OCI-M1 (cell line): ENCODE measurements around the gene TMEM19.

Experiments
- DNase-seq: peaks from one replicate; lab custom pipeline; 2025; lab: John Stamatoyannopoulos, UW

The TMEM19 gene

DNA sequence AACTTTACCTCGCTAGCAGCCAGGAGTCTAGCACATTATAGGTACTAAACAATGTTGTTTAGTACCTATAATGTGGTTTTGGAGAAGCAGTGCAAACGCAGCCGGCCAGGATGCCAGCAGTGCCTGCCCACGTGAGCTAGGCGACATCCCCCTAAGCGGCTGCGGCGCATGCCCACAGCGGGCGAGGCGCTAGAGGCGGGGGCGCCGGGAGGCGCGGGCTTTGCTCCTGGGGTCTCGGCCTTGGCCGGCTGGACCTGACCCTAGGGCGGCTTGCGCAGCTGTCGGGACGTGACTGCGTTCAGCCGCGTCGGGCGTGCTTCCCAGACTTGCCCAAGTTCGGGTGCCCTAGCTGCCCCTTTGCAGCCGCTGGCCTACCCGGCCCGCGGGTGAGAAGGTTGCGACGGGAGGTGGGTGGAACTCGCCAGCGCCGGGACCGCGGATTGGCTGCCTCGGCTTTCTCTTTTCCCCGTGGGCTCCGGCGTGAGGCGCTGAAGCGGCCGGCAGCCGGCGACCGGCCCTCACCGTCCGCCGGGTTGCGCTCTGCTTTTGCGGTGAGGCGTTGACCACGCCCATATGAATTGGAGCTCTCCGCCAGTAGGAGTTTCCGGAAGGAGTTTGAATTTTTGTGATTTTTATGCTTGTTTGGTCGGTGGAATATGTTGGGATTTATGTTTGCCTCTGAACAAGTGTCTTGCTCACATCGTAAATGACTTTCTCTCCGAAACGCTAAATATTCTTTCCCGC, at the start of gene TMEM19:
Gene TMEM19 (plus strand): TSS at position 169 of the 744 bp plus-strand sequence. CDS start 599 bp downstream, outside the sequence.
- peak; percentile 95 for DNase-seq

DNA sequence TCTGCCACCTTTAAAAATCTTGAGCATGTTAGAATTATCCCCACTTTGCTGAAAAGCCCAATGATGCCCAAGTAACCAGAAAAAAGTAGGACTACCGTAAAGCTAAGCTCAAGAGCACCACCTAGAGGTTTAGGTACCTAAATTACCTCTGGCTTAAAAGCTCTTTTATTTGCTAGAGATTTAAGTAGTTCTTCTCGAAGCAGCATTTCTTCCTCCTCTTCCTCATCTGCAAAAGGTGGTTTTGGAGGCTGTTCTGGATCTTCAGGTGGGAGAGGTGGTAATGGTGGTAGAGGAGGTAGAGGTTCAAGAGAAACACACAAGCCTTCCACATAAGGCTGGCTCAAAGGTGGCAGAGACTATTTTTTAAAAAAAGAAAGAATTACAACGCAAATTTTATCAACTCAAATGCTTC, 49.2 kb upstream of the TMEM19 start:
- DNase-seq = peak; percentile 83

DNA sequence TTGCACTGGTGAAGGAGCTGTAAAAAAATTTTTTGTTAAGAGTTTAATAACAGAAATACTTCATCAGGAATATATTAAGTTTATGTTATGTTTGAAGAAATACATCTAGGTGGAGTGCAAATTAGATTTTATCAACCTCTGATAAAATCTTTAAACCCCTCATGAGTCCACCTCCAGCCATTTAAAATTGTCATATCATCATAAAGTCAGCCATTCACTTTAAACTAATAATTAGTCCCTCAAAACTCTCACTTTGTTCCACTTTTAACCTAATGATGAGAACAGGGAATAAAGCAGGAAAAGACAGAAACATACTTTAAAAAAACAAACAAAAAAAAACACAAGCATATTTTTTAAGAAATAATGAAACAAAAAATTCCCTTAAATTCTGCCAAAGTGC, 47.4 kb upstream of the TMEM19 start:
- DNase-seq = no peak

DNA sequence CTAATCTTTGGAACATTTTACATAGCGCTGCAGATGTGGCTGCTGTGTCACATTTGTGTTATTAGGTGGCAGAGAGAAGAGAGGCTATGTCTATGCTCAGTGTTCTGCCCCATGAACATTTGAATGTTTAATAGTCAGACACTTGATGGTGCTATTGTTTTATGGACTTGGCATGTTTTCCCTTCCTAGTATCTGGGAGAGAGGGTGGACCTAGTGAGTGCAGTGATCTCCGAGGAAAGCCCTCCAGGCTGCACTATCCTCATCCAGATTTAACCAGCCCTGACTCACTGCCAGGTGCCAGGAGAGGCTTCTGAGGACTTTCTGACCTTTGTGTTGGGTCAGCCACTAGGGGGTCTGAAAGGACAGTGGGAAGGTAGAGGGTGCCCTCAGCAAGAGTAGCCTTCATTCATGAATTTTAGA, 46.5 kb upstream of the TMEM19 start:
- DNase-seq = peak; percentile 38

DNA sequence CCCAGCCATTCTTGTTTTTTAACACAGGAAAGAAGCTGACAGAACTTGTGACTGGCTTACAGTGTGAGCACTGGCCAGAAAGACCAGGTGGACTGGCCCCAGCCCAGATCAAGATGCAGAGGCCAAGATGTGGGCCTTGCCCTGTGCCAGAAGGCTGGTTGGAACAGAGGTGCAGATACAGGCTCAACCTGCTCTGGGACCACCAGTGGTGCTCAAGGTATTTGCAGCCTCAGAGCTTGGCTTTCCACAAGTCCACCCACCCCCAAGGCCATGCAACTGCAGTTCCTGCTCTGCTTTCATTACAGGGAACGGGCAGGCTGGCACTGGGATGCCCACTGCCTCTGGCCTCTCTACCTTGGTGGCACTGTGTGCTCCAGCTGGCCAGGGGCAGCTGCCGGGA, 45.6 kb upstream of the TMEM19 start:
- DNase-seq = no peak

DNA sequence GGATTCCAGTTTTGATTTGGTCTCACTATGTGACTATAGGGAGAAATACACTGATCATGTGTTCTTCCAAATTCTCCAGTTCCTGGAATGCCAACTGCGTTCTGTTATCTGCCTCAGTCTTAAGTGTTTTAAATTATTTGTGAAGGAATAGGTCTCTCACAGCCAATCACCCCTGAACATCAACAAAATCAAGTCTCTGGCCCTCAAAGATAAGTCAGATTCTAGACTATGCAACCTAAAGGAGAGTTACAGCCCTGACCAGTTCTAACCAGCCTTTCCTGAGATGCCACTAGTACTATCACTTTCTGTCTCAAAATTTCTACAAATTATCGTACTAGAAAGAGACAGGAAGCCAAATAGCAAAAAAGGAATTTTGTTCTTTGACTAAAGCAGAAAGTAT, 44.5 kb upstream of the TMEM19 start:
- peak; percentile 93 for DNase-seq

DNA sequence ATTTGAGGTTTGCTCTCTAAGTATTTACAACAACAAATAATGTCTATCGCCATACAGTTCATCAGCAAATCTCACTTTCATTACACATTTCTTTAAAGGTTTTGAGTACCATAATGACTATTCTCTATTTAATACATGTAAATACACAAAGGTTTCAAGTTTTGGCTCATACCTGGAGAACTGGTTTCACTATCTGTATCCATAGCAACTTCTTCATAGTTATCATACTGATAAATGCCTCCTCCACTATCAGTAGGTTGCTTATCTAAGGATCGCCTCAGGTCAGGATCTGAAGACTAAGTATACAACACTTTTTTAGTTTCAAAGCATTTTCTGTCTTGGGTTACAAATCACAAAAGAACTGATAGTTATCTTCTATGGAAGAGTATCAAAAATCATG, 43.6 kb upstream of the TMEM19 start:
- DNase-seq = peak; percentile 16

DNA sequence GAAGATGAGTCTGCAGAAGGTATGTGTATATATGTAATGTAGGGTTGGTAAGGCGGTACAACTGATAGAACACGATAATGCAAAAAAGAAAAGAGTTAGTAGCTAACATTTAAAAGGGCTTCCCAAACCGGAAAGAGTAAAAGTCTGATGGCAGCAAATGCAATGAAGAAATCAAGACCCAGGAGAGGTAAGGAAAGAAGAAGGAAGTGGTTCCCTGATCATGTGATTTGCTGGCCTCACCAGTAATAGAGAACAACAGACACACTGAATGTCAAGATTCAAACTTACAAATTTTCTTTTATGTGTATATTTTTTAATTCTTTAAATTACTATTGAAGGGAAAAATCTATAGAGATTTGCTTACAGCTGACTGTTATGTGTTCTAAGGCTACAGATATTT, 40.6 kb upstream of the TMEM19 start:
- DNase-seq = peak; percentile 64

DNA sequence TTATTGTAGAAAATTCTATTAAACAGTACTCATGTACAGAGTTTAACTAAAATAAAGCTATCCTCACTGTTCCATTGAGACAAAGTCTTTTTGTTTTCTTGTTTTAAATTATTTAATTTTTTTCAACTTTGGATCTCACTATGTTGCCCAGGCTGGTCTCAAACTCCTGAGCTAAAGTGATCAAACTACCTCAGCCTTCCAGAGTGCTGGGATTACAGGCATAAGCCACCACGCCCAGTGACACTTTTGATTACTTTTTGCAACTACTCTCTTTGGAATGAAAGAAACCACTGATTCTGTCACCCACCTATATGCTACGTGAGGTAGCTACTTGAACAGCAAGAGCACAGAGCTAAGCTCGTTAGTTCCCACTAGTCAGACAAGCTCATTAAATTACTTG, 39.4 kb upstream of the TMEM19 start:
- DNase-seq = no peak

DNA sequence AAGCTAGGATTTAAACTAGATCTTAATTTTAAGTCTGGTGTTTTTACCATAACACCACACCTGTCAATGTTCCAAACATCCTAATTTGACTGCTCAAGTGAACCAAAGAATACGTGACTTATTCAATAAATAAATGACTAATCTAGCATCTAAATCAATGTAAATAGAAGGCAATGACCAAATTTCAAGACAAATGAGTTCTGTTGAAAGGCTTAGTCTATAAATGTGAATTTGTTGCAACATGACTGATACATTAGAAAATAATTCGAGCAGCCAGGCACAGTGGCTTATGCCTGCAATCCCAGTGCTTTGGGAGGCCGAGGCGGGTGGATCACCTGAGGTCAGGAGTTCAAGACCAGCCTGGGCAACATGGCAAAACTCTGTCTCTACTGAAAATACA, 37.3 kb upstream of the TMEM19 start:
- DNase-seq = no peak

DNA sequence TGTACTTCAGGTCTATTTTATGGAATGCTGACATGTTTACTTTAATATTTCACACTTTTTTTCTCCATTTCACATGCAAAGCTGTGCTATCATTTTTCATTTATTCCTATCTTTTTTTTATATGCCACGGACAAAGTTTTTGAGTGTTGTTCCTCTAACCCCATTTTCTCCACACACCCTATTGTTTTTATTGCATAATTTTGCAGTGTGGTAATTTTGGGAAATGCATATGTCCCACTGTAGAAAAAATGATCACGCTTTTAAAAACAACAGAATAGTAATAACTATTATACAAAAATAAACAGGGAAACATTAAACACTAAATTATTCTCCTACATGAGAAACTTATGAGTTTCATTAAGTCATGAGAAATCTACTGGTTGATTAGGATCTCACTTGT, 36.5 kb upstream of the TMEM19 start:
- no peak for DNase-seq

DNA sequence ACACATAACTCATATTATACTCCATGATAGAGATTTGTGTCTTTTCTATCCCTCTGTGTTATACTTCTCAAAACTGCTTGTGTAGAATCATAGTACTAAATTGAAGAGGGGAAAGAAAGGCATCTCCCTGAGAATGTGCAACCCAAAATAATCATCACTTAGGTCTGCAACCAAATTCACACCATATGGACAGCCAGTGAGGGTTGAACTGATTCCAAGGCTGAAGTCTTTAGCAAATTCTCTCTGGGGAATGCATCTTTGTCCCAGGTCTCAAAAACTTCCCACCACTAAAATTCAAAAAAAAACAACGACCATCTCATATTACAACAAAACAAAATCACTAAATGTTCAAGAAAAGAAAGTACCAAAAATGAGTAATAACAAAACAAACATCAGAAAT, 33.2 kb upstream of the TMEM19 start:
- no peak for DNase-seq

DNA sequence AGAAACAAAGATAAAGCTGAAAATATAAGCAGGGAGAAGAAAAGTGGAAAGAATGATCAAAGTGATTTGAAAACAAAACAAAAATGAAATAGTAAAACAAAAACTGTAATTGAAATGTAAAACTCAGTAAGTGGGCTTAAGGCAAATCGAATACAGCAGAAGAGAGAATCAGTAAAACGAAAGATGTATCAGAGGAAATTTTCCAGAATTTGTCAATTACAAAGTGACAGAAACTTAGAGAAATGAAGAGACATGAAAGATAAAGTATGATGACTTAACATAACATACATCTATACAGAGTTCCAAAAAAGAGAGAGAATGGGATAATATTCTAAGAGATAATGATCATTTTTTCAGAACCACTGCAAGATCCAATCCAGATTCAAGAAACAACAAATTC, 32.7 kb upstream of the TMEM19 start:
- no peak for DNase-seq

DNA sequence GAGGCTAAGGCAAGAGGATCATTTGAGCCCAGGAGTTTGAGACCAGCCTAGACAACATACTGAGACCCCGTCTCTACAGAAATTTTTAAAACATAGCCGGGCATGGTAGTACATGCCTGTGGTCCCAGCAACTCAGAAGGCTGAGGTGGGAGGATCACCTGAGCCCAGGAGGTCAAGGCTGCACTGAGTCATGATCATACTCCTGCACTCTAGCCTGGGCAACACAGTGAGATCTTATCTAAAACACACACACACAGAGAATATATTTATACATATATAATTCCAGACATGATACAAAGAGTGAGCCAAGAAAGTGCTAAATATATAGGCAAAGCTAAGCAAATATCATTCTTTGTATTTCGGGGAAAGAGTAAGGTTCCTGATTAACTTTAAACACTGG, 31.7 kb upstream of the TMEM19 start:
- DNase-seq = no peak

DNA sequence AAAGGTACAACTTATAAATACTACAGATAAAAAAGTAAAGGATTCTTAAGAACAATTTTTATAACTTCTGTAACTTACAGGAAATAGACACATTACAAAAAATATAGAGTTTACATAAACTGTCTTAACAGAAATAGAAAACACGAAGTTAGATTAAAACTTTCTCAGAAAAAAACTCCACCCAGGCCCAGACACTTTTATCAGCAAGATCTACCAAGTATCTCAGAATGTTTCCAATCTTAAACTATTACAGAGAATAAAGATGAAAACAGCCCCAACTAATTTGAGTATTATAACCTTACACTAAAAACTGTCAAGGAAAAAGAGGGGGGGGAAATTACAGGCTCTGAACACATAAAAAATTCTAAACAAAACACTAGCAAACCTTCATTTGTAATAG, 30.4 kb upstream of the TMEM19 start:
- no peak for DNase-seq

DNA sequence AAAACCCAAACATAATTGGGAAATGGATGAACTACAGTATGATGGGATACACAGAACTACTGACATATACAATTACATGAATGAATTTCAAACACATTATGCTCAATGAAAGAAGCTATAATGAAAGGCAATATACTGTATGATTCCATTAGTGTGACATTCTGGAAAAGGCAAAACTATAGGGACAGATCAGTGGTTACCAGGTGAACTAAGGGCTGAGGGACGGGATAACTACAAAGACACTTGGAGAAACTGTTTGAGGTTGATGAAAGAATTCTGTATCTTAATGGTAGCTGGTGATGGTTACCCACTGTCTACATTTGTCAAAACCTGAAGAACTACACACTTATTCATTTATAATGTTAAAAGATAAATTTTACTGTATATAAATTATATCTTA, 30.0 kb upstream of the TMEM19 start:
- no peak for DNase-seq

DNA sequence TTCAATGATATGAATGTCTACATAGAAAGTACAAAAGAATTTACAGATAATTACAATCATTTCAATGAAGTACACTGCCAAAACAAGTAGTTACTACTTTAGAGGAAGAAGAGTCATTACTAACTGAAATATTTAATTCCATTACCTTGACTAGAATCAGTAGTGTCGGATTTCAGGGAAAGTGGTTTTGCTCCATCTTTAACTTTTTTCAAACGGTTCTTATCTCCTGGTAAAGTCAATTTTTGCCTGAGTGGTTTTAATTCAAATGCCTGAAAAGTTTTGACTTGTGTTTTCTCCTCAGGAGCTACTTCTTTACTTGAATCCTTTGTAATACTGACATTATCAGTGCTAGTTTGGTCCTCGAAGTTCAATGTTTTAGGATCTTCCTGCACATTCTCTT, 29.1 kb upstream of the TMEM19 start:
- DNase-seq = peak; percentile 23

DNA sequence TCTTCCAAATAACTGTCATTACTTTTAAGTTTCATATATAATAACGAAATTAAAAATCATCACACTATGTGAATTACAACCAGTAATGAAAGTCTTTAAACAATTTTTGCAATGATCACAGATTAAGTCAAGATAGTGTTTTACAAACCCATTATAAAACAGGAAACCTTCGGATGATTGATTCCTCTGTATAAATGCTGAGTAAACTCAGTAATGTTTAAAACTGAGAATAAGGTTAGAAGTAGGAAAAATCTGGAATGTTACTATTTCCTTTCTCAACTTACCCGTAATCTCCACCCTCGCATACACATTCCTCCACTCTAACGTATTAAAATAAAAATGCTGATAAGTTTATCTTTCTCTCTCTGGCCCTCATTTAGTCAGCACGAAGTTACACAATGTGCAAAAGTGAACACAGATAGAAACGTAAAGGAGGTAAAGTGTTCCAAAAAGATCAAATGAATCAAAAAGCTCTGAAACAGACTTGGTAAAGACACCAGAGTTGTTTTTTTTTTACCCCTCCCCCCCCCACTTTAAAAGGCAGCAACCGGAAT, 23.8 kb upstream of the TMEM19 start:
- DNase-seq = peak; percentile 41

DNA sequence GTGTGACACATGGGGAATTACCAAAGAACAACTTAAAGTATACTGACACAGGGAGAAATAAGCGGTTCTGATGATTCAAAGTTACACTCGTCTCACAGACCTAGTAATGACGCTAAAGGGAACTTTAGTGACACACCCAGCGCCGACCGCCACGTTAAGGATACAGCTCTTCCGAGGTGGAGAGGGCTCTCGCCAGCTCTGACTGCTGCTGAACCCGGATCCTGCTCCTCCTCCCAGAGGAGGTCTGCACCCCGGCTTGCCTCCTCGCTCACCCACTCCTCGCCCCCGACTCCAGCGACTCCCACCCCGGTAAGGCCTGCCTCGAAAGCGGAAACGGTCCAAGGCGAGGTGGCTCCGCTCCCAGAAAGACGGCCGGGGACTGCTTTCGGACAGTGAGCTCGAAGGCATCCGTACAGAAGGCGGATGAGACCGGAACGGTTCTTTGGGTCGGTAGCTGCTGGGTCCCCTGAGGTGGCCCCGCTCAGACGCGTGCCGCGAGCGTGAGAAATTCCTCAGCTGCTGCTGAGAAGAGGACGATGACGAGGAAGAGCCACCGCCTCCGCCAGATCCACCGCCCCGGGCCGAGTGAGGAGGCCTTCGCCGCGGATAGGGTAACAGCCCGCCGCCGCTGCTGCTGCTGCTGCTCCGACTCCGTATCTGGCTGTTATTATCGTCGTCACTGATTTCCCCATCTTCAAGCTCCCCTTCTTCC, 22.9 kb upstream of the TMEM19 start:
- DNase-seq = peak; percentile 78

DNA sequence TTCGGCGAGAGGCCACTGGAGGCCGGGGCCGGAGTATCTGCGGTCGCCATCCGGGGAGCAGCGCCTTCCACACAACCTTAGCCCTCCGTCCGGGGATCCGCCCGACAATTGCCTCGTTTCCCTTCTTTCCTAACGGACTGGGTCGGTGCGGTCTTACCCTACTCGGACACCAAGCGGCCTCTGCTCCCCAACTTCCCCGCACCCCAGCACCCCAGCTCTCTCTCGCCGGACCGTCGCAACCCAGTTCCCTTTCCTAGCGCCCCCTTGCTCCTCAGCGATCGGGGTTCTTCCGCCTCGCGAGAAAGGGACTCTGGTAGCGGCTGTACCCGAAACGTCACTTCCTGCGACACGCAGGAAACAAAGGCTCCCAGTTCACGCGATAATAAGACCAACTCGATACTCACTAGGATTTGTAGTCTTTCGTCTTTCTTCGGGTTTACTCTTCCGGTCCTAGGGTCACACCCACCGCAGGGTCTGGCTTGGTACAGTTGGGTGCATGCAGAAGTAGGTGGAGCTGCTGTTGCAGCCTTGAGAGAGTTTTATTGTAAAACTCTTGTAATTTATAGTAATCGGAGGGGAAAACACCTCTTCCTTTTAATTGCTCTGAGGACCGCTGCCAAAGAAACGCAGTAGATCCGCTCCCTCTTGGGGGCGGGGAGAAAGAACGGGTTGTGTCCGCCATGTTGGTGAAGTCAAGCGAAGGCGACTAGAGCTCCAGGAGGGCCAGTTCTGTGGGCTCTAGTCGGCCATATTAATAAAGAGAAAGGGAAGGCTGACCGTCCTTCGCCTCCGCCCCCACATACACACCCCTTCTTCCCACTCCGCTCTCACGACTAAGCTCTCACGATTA, 22.1 kb upstream of the TMEM19 start, which contains the start of the genes THAP2 and ZFC3H1:
Gene THAP2 (plus strand): TSS at position 741 of the 850 bp plus-strand sequence. CDS start 209 bp downstream, outside the sequence.
Gene ZFC3H1 (minus strand): TSS at position 288 of the 850 bp plus-strand sequence. CDS start 238 bp downstream, at position 50.
- DNase-seq = peak; percentile 98

DNA sequence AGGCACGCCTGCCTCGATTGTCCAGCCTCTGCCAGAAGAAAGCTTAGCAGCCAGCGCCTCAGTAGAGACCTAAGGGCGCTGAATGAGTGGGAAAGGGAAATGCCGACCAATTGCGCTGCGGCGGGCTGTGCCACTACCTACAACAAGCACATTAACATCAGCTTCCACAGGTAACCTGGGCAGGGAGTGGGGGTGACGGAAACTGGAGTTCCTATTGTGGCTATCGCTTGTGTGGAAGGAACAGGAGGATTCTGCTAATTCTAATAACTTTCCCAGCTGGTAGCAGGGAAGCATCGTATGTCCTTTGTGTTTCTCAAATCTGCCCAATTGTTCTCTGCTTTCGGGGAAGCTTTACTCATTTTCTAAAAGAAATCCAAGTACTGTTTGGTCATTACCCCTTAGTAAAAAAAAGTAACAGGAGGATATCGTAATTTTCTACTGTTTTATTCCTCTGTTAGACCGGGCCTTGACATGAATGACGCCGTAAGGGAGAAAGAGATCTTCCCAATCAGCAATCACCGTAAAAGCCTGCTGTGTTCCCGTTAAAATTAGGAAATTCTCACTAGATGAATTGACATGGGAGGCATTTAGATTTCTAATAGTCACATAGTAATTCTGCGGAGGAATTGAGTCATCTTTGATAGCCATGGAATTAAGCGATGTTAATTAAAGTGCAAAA, 21.3 kb upstream of the TMEM19 start:
- peak; percentile 51 for DNase-seq

DNA sequence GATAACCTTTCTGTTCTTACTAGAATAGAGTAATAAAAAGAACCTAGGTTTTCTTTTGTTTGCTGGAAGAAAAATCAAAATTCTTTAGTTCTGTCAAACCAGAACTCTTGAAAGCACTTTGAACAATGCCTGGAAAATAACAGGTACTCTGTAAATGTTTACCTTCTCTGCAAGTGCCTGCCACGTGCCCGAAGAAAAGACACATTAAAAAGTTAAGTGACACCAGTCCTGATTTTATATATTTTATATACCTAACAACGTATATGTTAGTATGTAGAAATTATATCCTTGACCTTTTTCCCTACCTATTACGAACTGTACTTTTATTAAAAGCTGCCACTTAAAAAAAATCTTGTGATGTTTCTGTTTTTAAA, 20.8 kb upstream of the TMEM19 start:
- DNase-seq = no peak
